ENCODE data around the gene CD101.

Gene CD101

GRCh38 chr1:116983678-116984077 lies 17.9 kb upstream of the CD101 start:
- TF ChIP-seq TAF1 (IDR thresholded peaks at IDR 0.05; ENCODE audit: low read depth, low read length) (no peak), POLR2AphosphoS5 (IDR thresholded peaks at IDR 0.05; ENCODE audit: low read depth, low read length) (no peak), PAX5 (IDR thresholded peaks at IDR 0.05; ENCODE audit: insufficient read depth, low read length, severe bottlenecking) (no peak), SPI1 (IDR thresholded peaks at IDR 0.05; ENCODE audit: low read depth, low read length) (no peak), POLR2A (IDR thresholded peaks at IDR 0.05; ENCODE audit: low read depth, low read length) (no peak), POU2F2 (IDR thresholded peaks at IDR 0.05; ENCODE audit: low read depth, low read length) (no peak)
- FAIRE-seq (no peak), DNase-seq (ENCODE audit: insufficient read length, low spot score) (no peak)

DNA sequence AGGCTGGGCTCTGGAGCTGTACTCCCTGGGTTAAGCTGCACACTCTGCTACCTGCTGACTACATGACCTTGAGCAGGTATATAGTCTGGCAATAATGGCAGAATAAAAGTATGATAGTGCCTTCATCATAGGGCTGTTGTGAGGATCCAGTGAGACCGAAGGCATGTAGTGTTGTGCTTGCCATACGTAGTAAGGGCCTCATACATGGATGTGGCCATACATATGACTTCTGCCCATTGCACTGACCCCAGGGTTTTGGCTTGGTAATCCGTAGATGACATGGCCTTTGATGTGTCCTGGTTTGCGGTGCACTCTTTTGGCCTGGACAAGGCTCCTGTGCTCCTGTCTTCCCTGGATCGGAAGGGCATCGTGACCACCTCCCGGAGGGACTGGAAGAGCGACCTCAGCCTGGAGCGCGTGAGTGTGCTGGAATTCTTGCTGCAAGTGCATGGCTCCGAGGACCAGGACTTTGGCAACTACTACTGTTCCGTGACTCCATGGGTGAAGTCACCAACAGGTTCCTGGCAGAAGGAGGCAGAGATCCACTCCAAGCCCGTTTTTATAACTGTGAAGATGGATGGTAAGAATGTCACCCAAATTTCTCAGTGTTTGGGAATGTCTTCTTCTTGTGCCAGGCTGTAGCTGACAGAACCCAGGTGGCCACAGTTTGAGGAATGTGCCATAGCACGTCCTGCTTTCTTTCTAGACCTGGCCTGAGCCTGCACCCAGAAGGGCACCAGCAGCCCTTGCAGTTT lies 17.0 kb upstream of the CD101 start:
- TF ChIP-seq SPI1 (IDR thresholded peaks at IDR 0.05; ENCODE audit: low read depth, low read length) (no peak), POLR2A (IDR thresholded peaks at IDR 0.05; ENCODE audit: low read depth, low read length) (no peak), POLR2AphosphoS5 (IDR thresholded peaks at IDR 0.05; ENCODE audit: low read depth, low read length) (no peak), TAF1 (IDR thresholded peaks at IDR 0.05; ENCODE audit: low read depth, low read length) (no peak), PAX5 (IDR thresholded peaks at IDR 0.05; ENCODE audit: insufficient read depth, low read length, severe bottlenecking) (no peak), POU2F2 (IDR thresholded peaks at IDR 0.05; ENCODE audit: low read depth, low read length) (no peak)
- FAIRE-seq (no peak), DNase-seq (ENCODE audit: insufficient read length, low spot score) (no peak)

DNA sequence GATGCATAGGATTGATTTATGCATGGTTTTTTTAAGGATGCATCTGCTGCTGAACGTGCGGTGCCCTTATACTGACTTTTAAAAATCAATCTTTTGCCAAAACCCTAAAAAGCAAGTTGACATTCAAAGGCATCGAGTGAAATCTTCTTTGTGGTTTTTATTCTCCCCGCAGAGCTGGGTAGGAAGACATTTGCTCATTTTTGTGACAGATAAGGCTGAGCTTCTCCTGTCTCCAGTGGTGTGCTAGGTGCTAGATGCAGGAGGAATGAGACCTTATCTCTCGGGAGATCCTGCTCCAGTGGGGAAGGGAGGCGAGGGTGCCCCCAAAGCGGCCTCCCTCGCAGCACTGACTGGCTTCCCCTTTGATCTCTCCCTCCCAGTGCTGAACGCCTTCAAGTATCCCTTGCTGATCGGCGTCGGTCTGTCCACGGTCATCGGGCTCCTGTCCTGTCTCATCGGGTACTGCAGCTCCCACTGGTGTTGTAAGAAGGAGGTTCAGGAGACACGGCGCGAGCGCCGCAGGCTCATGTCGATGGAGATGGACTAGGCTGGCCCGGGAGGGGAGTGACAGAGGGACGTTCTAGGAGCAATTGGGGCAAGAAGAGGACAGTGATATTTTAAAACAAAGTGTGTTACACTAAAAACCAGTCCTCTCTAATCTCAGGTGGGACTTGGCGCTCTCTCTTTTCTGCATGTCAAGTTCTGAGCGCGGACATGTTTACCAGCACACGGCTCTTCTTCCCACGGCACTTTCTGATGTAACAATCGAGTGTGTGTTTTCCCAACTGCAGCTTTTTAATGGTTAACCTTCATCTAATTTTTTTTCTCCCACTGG lies 14.9 kb upstream of the CD101 start:
- DNase-seq (ENCODE audit: insufficient read length, low spot score): no peak
- TF ChIP-seq SPI1 (IDR thresholded peaks at IDR 0.05; ENCODE audit: low read depth, low read length) (no peak), POLR2AphosphoS5 (IDR thresholded peaks at IDR 0.05; ENCODE audit: low read depth, low read length) (no peak), POU2F2 (IDR thresholded peaks at IDR 0.05; ENCODE audit: low read depth, low read length) (no peak), POLR2A (IDR thresholded peaks at IDR 0.05; ENCODE audit: low read depth, low read length) (no peak), TAF1 (IDR thresholded peaks at IDR 0.05; ENCODE audit: low read depth, low read length) (no peak), PAX5 (IDR thresholded peaks at IDR 0.05; ENCODE audit: insufficient read depth, low read length, severe bottlenecking) (no peak)
- no peak for FAIRE-seq

DNA sequence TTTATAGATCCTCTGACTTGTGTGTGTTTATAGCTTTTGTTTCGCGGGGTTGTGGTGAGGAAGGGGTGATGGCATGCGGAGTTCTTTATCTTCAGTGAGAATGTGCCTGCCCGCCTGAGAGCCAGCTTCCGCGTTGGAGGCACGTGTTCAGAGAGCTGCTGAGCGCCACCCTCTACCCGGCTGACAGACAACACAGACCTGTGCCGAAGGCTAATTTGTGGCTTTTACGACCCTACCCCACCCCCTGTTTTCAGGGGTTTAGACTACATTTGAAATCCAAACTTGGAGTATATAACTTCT lies 14.4 kb upstream of the CD101 start:
- no peak for FAIRE-seq

DNA sequence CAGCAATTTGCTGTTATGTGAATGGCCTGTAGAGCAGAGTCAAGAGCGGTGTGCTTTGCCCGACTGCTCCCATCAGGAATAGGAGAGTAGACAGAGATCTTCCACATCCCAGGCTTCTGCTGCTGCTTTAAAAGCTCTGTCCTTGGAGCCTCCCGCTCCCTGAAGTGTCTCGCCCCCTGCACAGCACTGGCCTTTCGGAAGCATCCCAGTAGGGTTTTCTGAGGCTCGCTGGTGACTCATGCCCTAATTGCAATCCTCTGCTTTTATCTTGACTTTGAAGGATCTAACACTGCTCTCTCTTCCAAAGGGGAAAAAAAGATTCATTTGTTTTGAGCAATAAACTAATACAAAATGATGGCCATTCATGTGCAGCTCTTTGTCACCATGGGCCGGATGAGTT lies 13.3 kb upstream of the CD101 start:
- DNase-seq (ENCODE audit: insufficient read length, low spot score): no peak
- FAIRE-seq: no peak
- no peak for TF ChIP-seq SPI1 (IDR thresholded peaks at IDR 0.05; ENCODE audit: low read depth, low read length)
- TF ChIP-seq POLR2A (IDR thresholded peaks at IDR 0.05; ENCODE audit: low read depth, low read length): no peak
- no peak for TF ChIP-seq TAF1 (IDR thresholded peaks at IDR 0.05; ENCODE audit: low read depth, low read length)
- TF ChIP-seq POLR2AphosphoS5 (IDR thresholded peaks at IDR 0.05; ENCODE audit: low read depth, low read length): no peak
- TF ChIP-seq PAX5 (IDR thresholded peaks at IDR 0.05; ENCODE audit: insufficient read depth, low read length, severe bottlenecking): no peak
- no peak for TF ChIP-seq POU2F2 (IDR thresholded peaks at IDR 0.05; ENCODE audit: low read depth, low read length)

More for the DNA sequence above, 14.4 kb upstream of the CD101 start:
- TF ChIP-seq SPI1 (IDR thresholded peaks at IDR 0.05; ENCODE audit: low read depth, low read length) (no peak), TAF1 (IDR thresholded peaks at IDR 0.05; ENCODE audit: low read depth, low read length) (no peak), POLR2A (IDR thresholded peaks at IDR 0.05; ENCODE audit: low read depth, low read length) (no peak), POU2F2 (IDR thresholded peaks at IDR 0.05; ENCODE audit: low read depth, low read length) (no peak), PAX5 (IDR thresholded peaks at IDR 0.05; ENCODE audit: insufficient read depth, low read length, severe bottlenecking) (no peak), POLR2AphosphoS5 (IDR thresholded peaks at IDR 0.05; ENCODE audit: low read depth, low read length) (no peak)
- DNase-seq (ENCODE audit: insufficient read length, low spot score): no peak

GRCh38 chr1:116988908-116989307 lies 12.7 kb upstream of the CD101 start:
- FAIRE-seq (no peak), DNase-seq (ENCODE audit: insufficient read length, low spot score) (no peak)
- TF ChIP-seq TAF1 (IDR thresholded peaks at IDR 0.05; ENCODE audit: low read depth, low read length): no peak
- no peak for TF ChIP-seq POLR2A (IDR thresholded peaks at IDR 0.05; ENCODE audit: low read depth, low read length)
- no peak for TF ChIP-seq POU2F2 (IDR thresholded peaks at IDR 0.05; ENCODE audit: low read depth, low read length)
- TF ChIP-seq POLR2AphosphoS5 (IDR thresholded peaks at IDR 0.05; ENCODE audit: low read depth, low read length): no peak
- TF ChIP-seq PAX5 (IDR thresholded peaks at IDR 0.05; ENCODE audit: insufficient read depth, low read length, severe bottlenecking): no peak
- no peak for TF ChIP-seq SPI1 (IDR thresholded peaks at IDR 0.05; ENCODE audit: low read depth, low read length)

DNA sequence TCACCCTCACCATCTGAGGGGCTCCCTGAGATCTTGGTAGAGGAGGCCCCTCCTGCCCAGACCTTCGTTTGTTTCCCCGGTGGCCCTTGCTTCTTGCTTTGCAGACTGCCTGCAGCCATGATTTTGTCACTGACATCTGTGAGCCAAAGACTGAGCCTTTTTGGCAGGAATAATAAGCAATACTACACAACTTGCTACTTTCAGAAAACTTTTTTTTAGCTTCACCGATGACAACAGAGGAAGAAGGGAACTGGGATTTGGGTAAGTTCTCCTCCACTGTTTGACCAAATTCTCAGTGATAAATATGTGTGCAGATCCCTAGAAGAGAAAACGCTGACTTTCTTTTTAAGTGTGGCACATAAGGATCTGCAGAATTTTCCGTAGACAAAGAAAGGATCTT lies 11.7 kb upstream of the CD101 start:
- TF ChIP-seq PAX5 (IDR thresholded peaks at IDR 0.05; ENCODE audit: insufficient read depth, low read length, severe bottlenecking): no peak
- no peak for TF ChIP-seq POU2F2 (IDR thresholded peaks at IDR 0.05; ENCODE audit: low read depth, low read length)
- TF ChIP-seq POLR2AphosphoS5 (IDR thresholded peaks at IDR 0.05; ENCODE audit: low read depth, low read length): no peak
- TF ChIP-seq SPI1 (IDR thresholded peaks at IDR 0.05; ENCODE audit: low read depth, low read length): no peak
- no peak for TF ChIP-seq TAF1 (IDR thresholded peaks at IDR 0.05; ENCODE audit: low read depth, low read length)
- no peak for TF ChIP-seq POLR2A (IDR thresholded peaks at IDR 0.05; ENCODE audit: low read depth, low read length)
- DNase-seq (ENCODE audit: insufficient read length, low spot score): no peak
- FAIRE-seq: no peak

- FAIRE-seq (no peak), DNase-seq (ENCODE audit: insufficient read length, low spot score) (no peak)
- no peak for TF ChIP-seq POLR2A (IDR thresholded peaks at IDR 0.05; ENCODE audit: low read depth, low read length)
- TF ChIP-seq POLR2AphosphoS5 (IDR thresholded peaks at IDR 0.05; ENCODE audit: low read depth, low read length): no peak
- no peak for TF ChIP-seq TAF1 (IDR thresholded peaks at IDR 0.05; ENCODE audit: low read depth, low read length)
- TF ChIP-seq POU2F2 (IDR thresholded peaks at IDR 0.05; ENCODE audit: low read depth, low read length): no peak
- no peak for TF ChIP-seq SPI1 (IDR thresholded peaks at IDR 0.05; ENCODE audit: low read depth, low read length)
- TF ChIP-seq PAX5 (IDR thresholded peaks at IDR 0.05; ENCODE audit: insufficient read depth, low read length, severe bottlenecking): no peak
Measured at GRCh38 chr1:116990612-116991151, 10.9 kb upstream of the CD101 start.
